HepG2 (cell line): ENCODE measurements around the gene PSMD12.
"Not testable (repeated sequence)": the region's sequence is repeated elsewhere in the genome, so short reads cannot be mapped to it uniquely, and the experiment has no call there.

ENCODE experiments used
- JUND ChIP-seq: sonication (generic); formaldehyde crosslinking; IDR thresholded peaks from 2 replicates; pipeline ENCODE4 v1.8.0; 2022; ENCODE audit warnings: mild to moderate bottlenecking, missing genetic modification reagents
- RAD21 ChIP-seq: fragments of 450-650 bp; formaldehyde crosslinking; IDR thresholded peaks from 2 replicates; pipeline ENCODE4 v1.5.0; 2020; ENCODE audit warnings: mild to moderate bottlenecking
- SNAPC5 ChIP-seq: sonication (generic); formaldehyde crosslinking; IDR thresholded peaks from 2 replicates; pipeline ENCODE4 v1.8.1; 2023; ENCODE audit warnings: mild to moderate bottlenecking, missing genetic modification reagents, borderline replicate concordance
- ZNF580 ChIP-seq: IDR thresholded peaks from 2 replicates; pipeline ENCODE4 v1.6.1; 2016; ENCODE audit warnings: low read depth, borderline replicate concordance
- TF ChIP-seq, protein P1 (sequence below): sonication (generic); formaldehyde crosslinking; IDR thresholded peaks from 2 replicates; pipeline ENCODE4 v1.5.0; 2020; ENCODE audit warnings: mild to moderate bottlenecking, missing genetic modification reagents, moderate library complexity

GRCh38 chr17:67321486-67321885 is 44.9 kb downstream of the PSMD12 start:
- TF ChIP-seq, protein P1, sequence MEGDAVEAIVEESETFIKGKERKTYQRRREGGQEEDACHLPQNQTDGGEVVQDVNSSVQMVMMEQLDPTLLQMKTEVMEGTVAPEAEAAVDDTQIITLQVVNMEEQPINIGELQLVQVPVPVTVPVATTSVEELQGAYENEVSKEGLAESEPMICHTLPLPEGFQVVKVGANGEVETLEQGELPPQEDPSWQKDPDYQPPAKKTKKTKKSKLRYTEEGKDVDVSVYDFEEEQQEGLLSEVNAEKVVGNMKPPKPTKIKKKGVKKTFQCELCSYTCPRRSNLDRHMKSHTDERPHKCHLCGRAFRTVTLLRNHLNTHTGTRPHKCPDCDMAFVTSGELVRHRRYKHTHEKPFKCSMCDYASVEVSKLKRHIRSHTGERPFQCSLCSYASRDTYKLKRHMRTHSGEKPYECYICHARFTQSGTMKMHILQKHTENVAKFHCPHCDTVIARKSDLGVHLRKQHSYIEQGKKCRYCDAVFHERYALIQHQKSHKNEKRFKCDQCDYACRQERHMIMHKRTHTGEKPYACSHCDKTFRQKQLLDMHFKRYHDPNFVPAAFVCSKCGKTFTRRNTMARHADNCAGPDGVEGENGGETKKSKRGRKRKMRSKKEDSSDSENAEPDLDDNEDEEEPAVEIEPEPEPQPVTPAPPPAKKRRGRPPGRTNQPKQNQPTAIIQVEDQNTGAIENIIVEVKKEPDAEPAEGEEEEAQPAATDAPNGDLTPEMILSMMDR = not testable (repeated sequence)
- TF ChIP-seq ZNF580 (CRISPR knock-in tag); JUND (CRISPR knock-in tag); SNAPC5 (CRISPR knock-in tag); RAD21: not testable (repeated sequence)
